Measurements from ENCODE around the gene NGF.
"Not testable (repeated sequence)": the region's sequence is repeated elsewhere in the genome, so short reads cannot be mapped to it uniquely, and the experiment has no call there.

The NGF gene

GRCh38 chr1:115325874-115326273 lies 12.2 kb downstream of the NGF start:
- peaks cover 2% of the 10 kb centered on the region for H3K27me3 Mint-ChIP-seq
- H3K36me3 Mint-ChIP-seq (ENCODE audit: low read depth): no peaks in the 10 kb centered on the region
- no peak overlapping the region for H3K27ac Mint-ChIP-seq
- no peak overlapping the region for H3K4me3 Mint-ChIP-seq
- no peaks in the 10 kb centered on the region for H3K4me1 Mint-ChIP-seq
- ATAC-seq (no peak), DNase-seq (no peak)
- no peaks in the 10 kb centered on the region for H3K9me3 Mint-ChIP-seq

DNA sequence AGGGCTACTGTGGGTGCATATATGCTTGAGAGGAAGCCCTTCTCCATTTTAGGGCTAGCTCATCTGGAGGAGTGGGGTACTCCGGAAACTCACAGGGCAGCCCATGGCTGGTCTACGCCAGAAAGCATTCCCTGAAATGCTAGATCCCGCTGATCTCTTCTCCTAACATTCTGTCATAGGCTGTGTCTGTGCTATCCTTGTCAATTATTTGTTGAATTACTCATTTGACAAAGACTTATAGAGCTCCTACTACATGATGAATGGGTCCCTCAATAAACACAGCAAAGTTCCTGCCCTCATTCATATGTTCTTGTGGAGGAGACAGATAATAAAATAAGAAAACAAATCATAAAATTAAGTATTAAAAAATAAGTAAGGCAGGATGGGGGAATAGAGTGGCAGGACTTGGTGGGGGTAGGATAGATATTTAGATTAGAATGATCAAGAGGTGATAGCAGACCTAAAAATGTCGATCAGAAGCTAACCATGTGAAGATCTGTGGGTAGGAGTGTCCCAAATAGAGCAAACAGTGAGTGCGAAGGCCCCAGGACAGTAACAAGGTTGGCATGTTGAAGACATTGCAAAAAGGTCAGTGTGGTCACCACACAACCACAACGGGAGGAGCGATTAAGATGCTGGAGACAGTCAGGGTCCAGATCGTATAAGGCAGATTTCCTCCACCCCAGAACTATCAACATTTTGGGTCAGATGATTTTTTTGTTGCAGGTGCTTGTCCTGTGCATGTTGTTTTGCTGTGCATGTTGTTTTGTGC lies 13.2 kb downstream of the NGF start:
- Mint-ChIP-seq H3K9me3 (no peaks in the 10 kb centered on the region), H3K27ac (no peak overlapping the region), H3K4me3 (no peak overlapping the region), H3K36me3 (ENCODE audit: low read depth) (no peaks in the 10 kb centered on the region), H3K4me1 (no peaks in the 10 kb centered on the region), H3K27me3 (peaks cover under 1% of the 10 kb centered on the region)
- no peak for DNase-seq
- no peak for ATAC-seq

DNA sequence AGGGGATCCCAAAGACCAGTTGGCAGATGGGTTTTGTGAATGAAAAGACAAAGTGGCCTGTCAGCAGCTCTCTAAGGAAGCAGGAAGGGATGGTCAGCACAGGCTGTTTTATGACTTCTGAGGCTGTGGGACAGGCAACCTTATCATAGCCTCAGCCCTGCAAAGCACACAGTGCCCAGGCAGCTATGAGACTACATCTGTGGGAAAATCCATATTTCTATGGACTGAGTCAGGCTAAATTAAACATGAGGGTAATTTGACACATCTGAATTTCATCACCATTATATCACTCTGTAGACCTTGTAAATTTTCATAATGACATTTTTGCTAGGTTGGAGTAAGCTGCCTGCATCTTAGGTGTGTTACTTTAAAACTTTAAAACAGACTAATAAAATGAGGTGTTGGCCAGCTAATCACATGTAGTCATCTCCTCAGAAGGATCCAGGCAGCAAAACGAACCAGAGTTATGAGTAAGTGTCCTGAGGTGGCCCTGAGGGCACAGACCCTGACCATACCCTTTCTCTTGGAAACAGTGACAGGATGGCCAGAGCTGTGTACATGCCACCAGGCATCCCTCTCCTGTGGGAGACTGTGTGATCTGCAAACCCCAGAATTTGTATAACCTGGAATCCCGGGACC lies 14.6 kb downstream of the NGF start:
- H3K9me3 Mint-ChIP-seq: no peaks in the 10 kb centered on the region
- no peak overlapping the region for H3K4me3 Mint-ChIP-seq
- H3K36me3 Mint-ChIP-seq (ENCODE audit: low read depth): no peaks in the 10 kb centered on the region
- H3K27me3 Mint-ChIP-seq: no peaks in the 10 kb centered on the region
- H3K27ac Mint-ChIP-seq: no peak overlapping the region
- no peak for DNase-seq
- no peaks in the 10 kb centered on the region for H3K4me1 Mint-ChIP-seq
- no peak for ATAC-seq

GRCh38 chr1:115322631-115323030 lies 15.4 kb downstream of the NGF start:
- ATAC-seq: no peak
- H3K27me3 Mint-ChIP-seq: no peaks in the 10 kb centered on the region
- H3K4me3 Mint-ChIP-seq: no peak overlapping the region
- no peaks in the 10 kb centered on the region for H3K36me3 Mint-ChIP-seq (ENCODE audit: low read depth)
- DNase-seq: no peak
- H3K9me3 Mint-ChIP-seq: no peaks in the 10 kb centered on the region
- H3K4me1 Mint-ChIP-seq: no peaks in the 10 kb centered on the region
- no peak overlapping the region for H3K27ac Mint-ChIP-seq

GRCh38 chr1:115320377-115320776 lies 17.7 kb downstream of the NGF start:
- H3K36me3 Mint-ChIP-seq (ENCODE audit: low read depth): no peaks in the 10 kb centered on the region
- no peaks in the 10 kb centered on the region for H3K27me3 Mint-ChIP-seq
- DNase-seq: no peak
- ATAC-seq: no peak
- H3K9me3 Mint-ChIP-seq: no peaks in the 10 kb centered on the region
- no peak overlapping the region for H3K4me3 Mint-ChIP-seq
- H3K4me1 Mint-ChIP-seq: no peaks in the 10 kb centered on the region
- no peak overlapping the region for H3K27ac Mint-ChIP-seq

DNA sequence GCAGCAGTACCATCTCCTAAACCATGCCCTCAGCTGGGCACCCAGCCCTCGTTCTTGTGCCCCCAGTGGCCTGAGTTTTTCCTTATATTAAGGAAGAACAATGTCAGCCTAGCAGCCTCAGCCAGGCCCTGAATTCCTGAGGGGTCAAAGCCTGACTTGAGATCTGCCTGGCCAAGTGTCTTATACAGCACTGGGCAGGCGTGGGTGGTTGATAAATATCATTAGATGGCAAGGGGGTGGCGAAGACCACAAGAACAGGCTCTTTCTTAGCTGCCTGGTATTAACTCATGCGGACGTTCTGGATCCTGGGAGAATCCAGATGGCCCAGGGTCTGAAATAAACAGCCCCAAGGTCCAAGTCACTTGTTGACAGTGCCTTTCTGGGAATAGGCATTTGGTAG lies 18.3 kb downstream of the NGF start:
- Mint-ChIP-seq H3K4me3 (no peak overlapping the region), H3K27me3 (no peaks in the 10 kb centered on the region), H3K36me3 (ENCODE audit: low read depth) (no peaks in the 10 kb centered on the region), H3K9me3 (no peaks in the 10 kb centered on the region), H3K27ac (no peak overlapping the region), H3K4me1 (no peaks in the 10 kb centered on the region)
- DNase-seq: no peak
- ATAC-seq: no peak

DNA sequence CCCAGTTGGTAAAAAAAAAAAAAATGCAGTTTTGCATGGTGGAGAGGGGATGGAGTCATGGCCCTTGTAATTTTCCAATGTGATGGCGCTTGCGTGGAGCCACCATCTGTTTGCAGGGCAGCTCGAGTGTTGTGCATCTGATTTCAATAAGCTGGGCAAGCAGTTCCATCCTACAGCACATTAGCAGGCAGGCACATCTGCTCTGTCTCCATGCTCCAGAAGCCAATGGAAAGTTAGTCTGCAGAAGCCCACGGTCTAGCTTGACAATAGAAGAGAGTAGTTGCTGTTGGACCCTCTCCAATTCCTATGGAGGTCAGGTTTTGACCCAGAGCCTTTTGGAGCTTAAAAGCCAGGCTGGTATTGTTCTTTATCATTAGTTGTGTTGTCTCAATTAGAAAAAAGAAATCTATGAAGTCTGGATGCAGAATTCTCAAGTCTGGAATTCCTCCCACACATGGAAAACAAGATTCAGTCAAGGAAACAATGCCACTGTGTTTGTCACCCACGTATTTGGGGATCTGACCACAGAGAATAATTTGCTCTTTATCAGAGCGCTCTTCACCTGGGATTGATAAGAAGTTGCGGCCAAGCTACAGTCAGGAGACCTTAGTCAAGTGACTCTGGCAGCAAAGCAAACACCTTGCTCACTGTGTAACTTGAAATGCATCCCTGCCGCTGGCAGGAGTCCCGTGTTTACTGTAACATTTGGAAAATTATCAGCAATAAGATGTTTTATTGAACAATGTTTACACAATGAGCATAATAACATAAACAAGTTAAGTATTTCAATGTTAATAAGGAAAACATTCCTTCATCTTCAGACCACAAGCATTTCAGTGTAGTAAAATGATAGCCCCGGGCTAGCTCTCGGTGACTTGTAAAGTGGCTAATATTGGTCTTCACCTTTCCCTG lies 20.7 kb downstream of the NGF start:
- Mint-ChIP-seq H3K27ac (no peak overlapping the region), H3K4me1 (no peaks in the 10 kb centered on the region), H3K4me3 (no peak overlapping the region), H3K36me3 (ENCODE audit: low read depth) (no peaks in the 10 kb centered on the region), H3K9me3 (no peaks in the 10 kb centered on the region), H3K27me3 (no peaks in the 10 kb centered on the region)
- ATAC-seq (no peak), DNase-seq (no peak)

DNA sequence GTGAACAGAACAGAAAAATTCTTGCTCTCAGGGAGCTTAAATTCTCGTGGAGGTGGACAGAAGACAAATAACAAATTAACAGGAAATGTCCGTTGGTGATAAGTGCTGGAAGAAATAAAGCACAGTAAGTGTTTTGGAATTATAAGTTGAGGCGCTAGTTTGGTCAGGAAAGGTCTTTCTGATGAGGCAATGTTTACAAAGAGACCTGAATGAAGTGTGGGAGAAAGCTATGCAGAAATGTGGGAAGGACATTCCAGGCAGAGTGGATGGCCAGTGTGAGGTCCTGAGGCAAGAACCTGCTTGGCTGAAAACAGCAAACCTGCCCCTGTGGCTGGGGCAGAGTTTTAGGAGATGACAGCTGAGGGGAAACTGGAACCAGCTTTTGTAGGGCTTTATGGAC lies 23.3 kb downstream of the NGF start:
- Mint-ChIP-seq H3K4me3 (no peak overlapping the region), H3K27me3 (no peaks in the 10 kb centered on the region), H3K4me1 (no peaks in the 10 kb centered on the region), H3K9me3 (no peaks in the 10 kb centered on the region), H3K36me3 (ENCODE audit: low read depth) (no peaks in the 10 kb centered on the region), H3K27ac (no peak overlapping the region)
- ATAC-seq: no peak
- no peak for DNase-seq

GRCh38 chr1:115314092-115314491 lies 24.0 kb downstream of the NGF start:
- DNase-seq: no peak
- Mint-ChIP-seq H3K9me3 (no peaks in the 10 kb centered on the region), H3K27ac (no peak overlapping the region), H3K4me1 (no peaks in the 10 kb centered on the region), H3K36me3 (ENCODE audit: low read depth) (no peaks in the 10 kb centered on the region), H3K4me3 (no peak overlapping the region), H3K27me3 (no peaks in the 10 kb centered on the region)
- no peak for ATAC-seq

GRCh38 chr1:115313182-115313581 lies 24.9 kb downstream of the NGF start:
- ATAC-seq (no peak), DNase-seq (no peak)
- Mint-ChIP-seq H3K27me3 (no peaks in the 10 kb centered on the region), H3K4me3 (no peak overlapping the region), H3K9me3 (no peaks in the 10 kb centered on the region), H3K27ac (no peak overlapping the region), H3K4me1 (no peaks in the 10 kb centered on the region), H3K36me3 (ENCODE audit: low read depth) (no peaks in the 10 kb centered on the region)

GRCh38 chr1:115312742-115313141 lies 25.3 kb downstream of the NGF start:
- H3K4me1 Mint-ChIP-seq: no peaks in the 10 kb centered on the region
- H3K4me3 Mint-ChIP-seq: no peak overlapping the region
- H3K9me3 Mint-ChIP-seq: no peaks in the 10 kb centered on the region
- DNase-seq (no peak), ATAC-seq (no peak)
- H3K27ac Mint-ChIP-seq: no peak overlapping the region
- H3K27me3 Mint-ChIP-seq: no peaks in the 10 kb centered on the region
- no peaks in the 10 kb centered on the region for H3K36me3 Mint-ChIP-seq (ENCODE audit: low read depth)

GRCh38 chr1:115311474-115311989 lies 26.5 kb downstream of the NGF start:
- Mint-ChIP-seq H3K27ac (no peak overlapping the region), H3K4me1 (no peaks in the 10 kb centered on the region), H3K27me3 (peaks cover 5% of the 10 kb centered on the region), H3K9me3 (no peaks in the 10 kb centered on the region), H3K36me3 (ENCODE audit: low read depth) (no peaks in the 10 kb centered on the region), H3K4me3 (no peak overlapping the region)
- ATAC-seq: no peak
- no peak for DNase-seq

DNA sequence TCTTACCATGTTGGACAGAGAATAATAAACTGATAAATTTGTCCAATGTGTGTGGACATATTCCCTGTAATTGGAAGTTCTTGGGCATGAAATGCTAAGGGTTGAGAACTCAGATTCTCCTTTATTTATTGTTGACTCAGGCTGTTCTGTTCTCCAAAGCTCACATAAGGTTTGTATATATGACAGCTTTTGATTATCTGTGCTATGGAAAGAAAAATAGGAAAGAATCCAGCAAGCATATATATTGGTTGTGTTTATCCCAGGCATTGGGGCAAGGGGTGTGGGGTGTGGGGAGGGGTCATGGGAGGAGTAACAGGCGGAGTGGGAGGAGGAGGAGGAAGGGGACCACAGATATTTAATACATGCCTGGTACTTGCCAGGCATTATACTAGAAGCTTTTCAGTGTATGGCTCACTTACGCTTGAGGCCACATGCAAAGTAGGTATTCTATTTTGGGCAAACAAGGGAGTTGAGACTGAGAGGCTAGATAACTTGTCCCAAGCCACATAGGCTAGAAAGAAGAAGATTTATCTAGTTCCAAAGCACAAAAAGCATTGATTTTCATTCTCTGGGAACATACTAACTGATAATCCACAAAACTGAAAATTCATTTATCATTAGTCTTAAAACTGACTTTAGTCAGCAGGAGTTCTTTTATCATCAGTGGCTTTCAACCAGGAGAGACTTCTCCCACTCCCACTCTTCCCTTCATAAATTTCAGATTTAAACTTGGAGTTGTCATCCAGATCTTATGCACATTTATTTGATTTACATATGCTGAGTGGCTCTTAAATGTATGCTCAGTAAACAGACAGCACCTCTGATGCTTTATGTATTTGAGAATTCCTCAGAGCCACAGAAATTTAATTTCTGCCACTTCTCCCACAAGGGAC lies 27.2 kb downstream of the NGF start:
- Mint-ChIP-seq H3K27ac (no peak overlapping the region), H3K27me3 (peaks cover 9% of the 10 kb centered on the region), H3K4me3 (no peak overlapping the region), H3K9me3 (no peaks in the 10 kb centered on the region), H3K4me1 (no peaks in the 10 kb centered on the region), H3K36me3 (ENCODE audit: low read depth) (no peaks in the 10 kb centered on the region)
- no peak for DNase-seq
- ATAC-seq: no peak

GRCh38 chr1:115309504-115309903 lies 28.5 kb downstream of the NGF start:
- H3K4me3 Mint-ChIP-seq; H3K36me3 Mint-ChIP-seq (ENCODE audit: low read depth); H3K4me1 Mint-ChIP-seq; DNase-seq; ATAC-seq; H3K9me3 Mint-ChIP-seq; H3K27ac Mint-ChIP-seq: not testable (repeated sequence)
- peaks cover 11% of the 10 kb centered on the region for H3K27me3 Mint-ChIP-seq
